Sigmoid colon (tissue), 7 donors: ENCODE results near the gene MFF. TPM values are rescaled to one million over a fixed set of nuclear protein-coding genes. Genes with fewer than 3 reads are reported as not detected.

Source experiments
- DNase-seq: peaks from one replicate; pipeline ENCODE4 v3.0.0-alpha.2; 2019
- H3K27ac ChIP-seq, 4 donors: fragments of 200-600 bp; sonication (generic); one replicate each; pipeline ENCODE4 v1.5.1; 2016 to 2019; ENCODE audit warnings: mild to moderate bottlenecking in 1 of 4
- H3K27me3 ChIP-seq, 3 donors: fragments of 200-600 bp; sonication (generic); one replicate each; pipeline ENCODE4 v1.5.1; 2019; ENCODE audit warnings: mild to moderate bottlenecking in 1 of 3
- H3K36me3 ChIP-seq, 4 donors: fragments of 200-600 bp; sonication (generic); one replicate each; pipeline ENCODE4 v1.5.1; 2016 to 2019
- H3K4me1 ChIP-seq, 4 donors: fragments of 200-600 bp; sonication (generic); one replicate each; pipeline ENCODE4 v1.5.1; 2017 to 2019
- H3K4me3 ChIP-seq, 4 donors: fragments of 200-600 bp; sonication (generic); one replicate each; pipeline ENCODE4 v1.5.1; 2017 to 2019; ENCODE audit warnings: mild to moderate bottlenecking in 2 of 4, moderate library complexity in 1 of 4
- H3K9me3 ChIP-seq, 4 donors: fragments of 200-600 bp in 3 of 4; sonication (generic) in 3 of 4; one replicate each; pipeline versions ENCODE4 v1.5.1 to v1.6.1; 2013 to 2019
- EP300 ChIP-seq, 4 donors: sonication (generic); formaldehyde crosslinking; IDR thresholded peaks; one replicate each; pipeline ENCODE4 v1.6.1; 2017; ENCODE audit warnings: antibody characterized with exemption in 4 of 4
- POLR2A ChIP-seq, 2 donors: fragments of 450-650 bp; IDR thresholded peaks; one replicate each; pipeline ENCODE4 v1.6.1; 2016; ENCODE audit warnings: antibody characterized with exemption in 2 of 2, mild to moderate bottlenecking in 2 of 2, moderate library complexity in 2 of 2
- POLR2AphosphoS5 ChIP-seq, 4 donors: sonication (generic); formaldehyde crosslinking; IDR thresholded peaks; one replicate each; pipeline ENCODE4 v1.6.1; 2017; ENCODE audit warnings: antibody characterized with exemption in 4 of 4
- WGBS, 2 donors: extraction: QIAGEN DNeasy Blood & Tissue Kit; methylation state at CpG; one replicate each; pipeline ENCODE4 v1.1.7; 2013; 5-methylcytosine and 5-hydroxymethylcytosine counted together
- intact Hi-C: fragments of 100-400 bp; cut with DNase I; formaldehyde crosslinking; loops from one replicate; pipeline ENCODE4 v1.15.1; 2023
- polyA plus RNA-seq, 3 donors: library from polyadenylated mRNA; stranded (reverse); fragments of 200-250 nt; gene quantifications; one replicate each; pipeline ENCODE4 v1.2.3, GENCODE V29; 2013
- total RNA-seq, 4 donors: library from RNA; depleted of rRNA; stranded (reverse); fragments of >200 nt; gene quantifications; one replicate each; pipeline ENCODE4 v1.1.0, GENCODE V29; 2016
- TF ChIP-seq, protein P1 (sequence below), 4 experiments: fragments of 450-650 bp in 3 of 4; fragments of 200-600 bp in 1 of 4; IDR thresholded peaks; one replicate each; pipeline ENCODE4 v1.5.1; 2016 to 2019; ENCODE audit warnings: antibody characterized with exemption in 4 of 4, mild to moderate bottlenecking in 3 of 4, moderate library complexity in 2 of 4
- donor health status: healthy with polysubstance abuse.
- donor health status: Bipolar disorder and iron deficiency.
- donor health status: healthy.

The MFF gene
- total and polyA plus RNA-seq, 7 donors, result 72.1 to 138 (median 109) TPM

DNA sequence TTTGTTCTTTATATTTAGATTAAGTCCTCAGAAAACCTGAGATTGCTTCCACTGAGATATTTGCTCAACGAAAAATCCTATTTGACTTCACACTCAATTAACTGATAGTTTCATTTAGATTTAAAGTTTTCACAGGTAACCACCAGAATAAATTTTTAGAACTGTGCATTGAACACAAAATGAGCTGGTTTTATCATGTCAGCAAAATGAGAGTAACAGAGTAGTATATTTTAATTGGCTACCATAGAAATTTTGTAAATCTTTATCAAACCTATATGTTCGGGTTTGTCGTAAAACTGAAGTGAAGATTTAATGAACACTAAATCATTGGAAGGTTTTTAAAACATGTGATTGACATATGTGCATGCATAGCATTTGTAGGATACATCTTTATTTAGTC is 32.7 kb upstream of the MFF start:
- Histone ChIP-seq H3K4me3 (no peak overlapping the region), H3K4me1 (peaks cover 0 to 9% (median 0%) of the 10 kb centered on the region in 4 donors), H3K9me3 (no peaks in the 10 kb centered on the region), H3K27me3 (no peaks in the 10 kb centered on the region), H3K36me3 (no peaks in the 10 kb centered on the region), H3K27ac (no peak overlapping the region)
- WGBS, 2 donors, result 81 to 83% methylated on average over 3 of the region's 3 CpGs
- no peak for TF ChIP-seq POLR2A (IDR thresholded peaks at IDR 0.05)
- DNase-seq, result no peak
- intact Hi-C loops, result no loop called here

DNA sequence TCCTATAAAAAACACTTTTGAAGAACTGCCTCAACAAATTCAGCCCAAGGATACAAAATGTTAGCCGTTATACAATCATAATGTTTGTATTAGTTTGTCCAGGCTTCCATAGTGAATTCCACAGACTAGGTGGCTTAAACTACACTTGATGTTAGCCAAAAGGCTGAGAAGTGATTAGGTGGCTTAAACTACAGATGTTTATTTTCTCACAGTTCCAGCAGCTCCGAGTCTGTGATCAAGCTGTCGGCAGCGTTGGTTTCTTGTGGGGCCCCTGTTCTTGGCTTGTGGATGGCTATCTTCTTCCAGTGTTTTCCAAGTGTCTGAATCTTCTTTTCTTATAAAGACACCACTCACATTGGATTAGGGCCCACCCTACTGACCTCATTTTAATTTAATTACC is 31.5 kb upstream of the MFF start:
- no peaks in the 10 kb centered on the region for H3K27me3 ChIP-seq
- H3K4me3 ChIP-seq, result no peak overlapping the region
- WGBS, 2 donors, result 86 to 87% methylated on average over 4 of the region's 4 CpGs
- H3K27ac ChIP-seq, result no peak overlapping the region
- intact Hi-C loops, result no loop called here
- no peak for DNase-seq
- TF ChIP-seq POLR2A (IDR thresholded peaks at IDR 0.05) (no peak), POLR2AphosphoS5 (IDR thresholded peaks at IDR 0.05) (no peak), EP300 (IDR thresholded peaks at IDR 0.05) (no peak)
- TF ChIP-seq, protein P1, sequence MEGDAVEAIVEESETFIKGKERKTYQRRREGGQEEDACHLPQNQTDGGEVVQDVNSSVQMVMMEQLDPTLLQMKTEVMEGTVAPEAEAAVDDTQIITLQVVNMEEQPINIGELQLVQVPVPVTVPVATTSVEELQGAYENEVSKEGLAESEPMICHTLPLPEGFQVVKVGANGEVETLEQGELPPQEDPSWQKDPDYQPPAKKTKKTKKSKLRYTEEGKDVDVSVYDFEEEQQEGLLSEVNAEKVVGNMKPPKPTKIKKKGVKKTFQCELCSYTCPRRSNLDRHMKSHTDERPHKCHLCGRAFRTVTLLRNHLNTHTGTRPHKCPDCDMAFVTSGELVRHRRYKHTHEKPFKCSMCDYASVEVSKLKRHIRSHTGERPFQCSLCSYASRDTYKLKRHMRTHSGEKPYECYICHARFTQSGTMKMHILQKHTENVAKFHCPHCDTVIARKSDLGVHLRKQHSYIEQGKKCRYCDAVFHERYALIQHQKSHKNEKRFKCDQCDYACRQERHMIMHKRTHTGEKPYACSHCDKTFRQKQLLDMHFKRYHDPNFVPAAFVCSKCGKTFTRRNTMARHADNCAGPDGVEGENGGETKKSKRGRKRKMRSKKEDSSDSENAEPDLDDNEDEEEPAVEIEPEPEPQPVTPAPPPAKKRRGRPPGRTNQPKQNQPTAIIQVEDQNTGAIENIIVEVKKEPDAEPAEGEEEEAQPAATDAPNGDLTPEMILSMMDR (IDR thresholded peaks at IDR 0.05), result no peak
- H3K36me3 ChIP-seq, result no peaks in the 10 kb centered on the region
- peaks cover 0 to 9% (median 0%) of the 10 kb centered on the region in 4 donors for H3K4me1 ChIP-seq
- H3K9me3 ChIP-seq, result no peaks in the 10 kb centered on the region

DNA sequence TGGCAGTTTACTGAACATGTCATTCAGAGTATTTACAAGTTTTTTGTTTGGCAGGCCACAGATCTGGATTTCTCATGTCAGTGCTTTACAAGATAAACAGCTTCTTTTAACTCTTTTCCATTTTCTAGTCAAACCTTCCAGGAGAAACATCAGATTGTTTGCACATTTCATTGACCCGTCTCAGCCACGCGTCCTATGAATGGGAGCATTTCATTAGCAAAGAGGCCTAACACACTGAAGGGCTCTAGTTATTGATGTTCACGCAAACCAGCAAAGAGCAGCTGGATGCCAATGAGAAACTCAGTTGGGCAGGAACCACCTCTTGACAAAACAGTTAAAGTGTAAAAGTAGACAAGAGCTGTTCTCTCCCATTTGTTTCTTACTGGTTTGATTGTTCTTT is 29.2 kb upstream of the MFF start:
- Histone ChIP-seq H3K4me3 (no peak overlapping the region), H3K9me3 (no peaks in the 10 kb centered on the region), H3K4me1 (peaks cover 0 to 9% (median 0%) of the 10 kb centered on the region in 4 donors), H3K36me3 (no peaks in the 10 kb centered on the region), H3K27ac (no peak overlapping the region), H3K27me3 (no peaks in the 10 kb centered on the region)
- no peak for TF ChIP-seq POLR2A (IDR thresholded peaks at IDR 0.05)
- no peak for TF ChIP-seq EP300 (IDR thresholded peaks at IDR 0.05)
- TF ChIP-seq, protein P1 (IDR thresholded peaks at IDR 0.05), result no peak
- no peak for TF ChIP-seq POLR2AphosphoS5 (IDR thresholded peaks at IDR 0.05)
- intact Hi-C loops, result no loop called here
- no peak for DNase-seq
- WGBS, 2 donors, result 94 to 98% methylated on average over 4 of the region's 4 CpGs

DNA sequence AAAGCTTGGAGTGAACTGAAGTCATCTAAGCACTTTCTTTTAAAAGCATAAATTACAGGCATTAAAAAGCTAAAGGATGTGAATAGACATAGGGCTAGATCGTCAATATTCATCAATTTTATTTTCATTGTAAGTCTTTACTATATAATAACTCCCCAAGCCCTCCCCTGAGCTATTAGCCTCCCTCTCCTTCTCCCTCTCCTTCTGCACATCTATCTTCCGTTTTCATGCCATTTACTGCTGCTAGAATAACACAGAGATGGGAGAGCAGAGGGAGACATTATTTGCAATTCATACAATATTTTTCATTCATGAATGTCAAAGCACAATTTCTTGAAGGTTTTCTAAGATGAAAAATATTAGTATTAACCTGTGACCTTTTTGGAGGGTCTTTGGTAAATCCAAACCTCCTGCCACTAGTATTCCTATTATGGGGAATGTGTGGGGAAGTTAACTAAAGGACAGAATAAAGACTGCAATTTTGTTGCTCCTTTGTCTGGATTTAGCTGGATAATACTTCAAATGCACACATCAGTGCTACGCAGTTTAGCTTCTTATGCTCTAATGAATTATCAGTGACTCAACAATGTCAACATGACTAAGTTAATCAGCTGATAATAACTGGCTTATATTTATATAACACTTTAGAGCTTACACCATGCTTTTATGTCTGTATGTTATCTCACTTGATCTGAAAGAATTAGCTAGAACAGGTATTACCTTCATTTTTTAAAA is 28.2 kb upstream of the MFF start:
- 94 to 96% methylated on average over 3 of the region's 3 CpGs for WGBS, 2 donors
- Histone ChIP-seq H3K9me3 (no peaks in the 10 kb centered on the region), H3K27ac (no peak overlapping the region), H3K4me3 (no peak overlapping the region), H3K4me1 (peaks cover 0 to 10% (median 2%) of the 10 kb centered on the region in 4 donors), H3K27me3 (no peaks in the 10 kb centered on the region), H3K36me3 (no peaks in the 10 kb centered on the region)
- no peak for TF ChIP-seq POLR2A (IDR thresholded peaks at IDR 0.05)
- TF ChIP-seq POLR2AphosphoS5 (IDR thresholded peaks at IDR 0.05), result no peak
- TF ChIP-seq EP300 (IDR thresholded peaks at IDR 0.05), result no peak
- TF ChIP-seq, protein P1 (IDR thresholded peaks at IDR 0.05), result no peak
- no peak for DNase-seq
- intact Hi-C loops, result no loop called here

DNA sequence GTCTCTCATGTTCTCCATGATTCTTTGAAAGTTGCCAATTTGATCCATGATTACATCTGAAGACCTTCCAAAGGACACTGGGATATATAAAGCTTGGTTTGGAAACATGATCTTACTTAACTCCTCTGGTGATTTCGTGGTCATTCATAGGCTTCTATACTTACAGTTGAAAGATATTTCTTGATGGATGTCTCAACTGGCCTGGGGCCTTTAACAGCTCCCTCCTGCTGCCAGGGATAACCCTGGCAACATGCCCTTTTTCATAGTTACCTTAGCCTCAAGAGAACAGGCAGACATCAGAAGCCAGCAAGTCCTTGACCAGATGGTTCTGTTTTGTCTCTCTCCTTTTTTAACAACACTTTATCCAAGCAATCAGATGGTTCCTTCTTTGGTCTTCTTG is 23.5 kb upstream of the MFF start:
- 78 to 85% methylated on average over 1 of the region's 1 CpG for WGBS, 2 donors
- Histone ChIP-seq H3K27me3 (no peaks in the 10 kb centered on the region), H3K9me3 (no peaks in the 10 kb centered on the region), H3K27ac (no peak overlapping the region), H3K4me1 (peaks cover 0 to 8% (median 3%) of the 10 kb centered on the region in 4 donors), H3K36me3 (no peaks in the 10 kb centered on the region), H3K4me3 (no peak overlapping the region)
- intact Hi-C loops, result no loop called here
- no peak for DNase-seq
- TF ChIP-seq POLR2AphosphoS5 (IDR thresholded peaks at IDR 0.05), result no peak
- no peak for TF ChIP-seq EP300 (IDR thresholded peaks at IDR 0.05)
- no peak for TF ChIP-seq POLR2A (IDR thresholded peaks at IDR 0.05)
- TF ChIP-seq, protein P1 (IDR thresholded peaks at IDR 0.05), result no peak
